ENCODE results near the gene PSEN1.
A peak's percentile ranks its signal among the peaks of the same experiment; 100 is the strongest.
"Not testable (repeated sequence)": the region's sequence is repeated elsewhere in the genome, so short reads cannot be mapped to it uniquely, and the experiment has no call there.

The PSEN1 gene

DNA sequence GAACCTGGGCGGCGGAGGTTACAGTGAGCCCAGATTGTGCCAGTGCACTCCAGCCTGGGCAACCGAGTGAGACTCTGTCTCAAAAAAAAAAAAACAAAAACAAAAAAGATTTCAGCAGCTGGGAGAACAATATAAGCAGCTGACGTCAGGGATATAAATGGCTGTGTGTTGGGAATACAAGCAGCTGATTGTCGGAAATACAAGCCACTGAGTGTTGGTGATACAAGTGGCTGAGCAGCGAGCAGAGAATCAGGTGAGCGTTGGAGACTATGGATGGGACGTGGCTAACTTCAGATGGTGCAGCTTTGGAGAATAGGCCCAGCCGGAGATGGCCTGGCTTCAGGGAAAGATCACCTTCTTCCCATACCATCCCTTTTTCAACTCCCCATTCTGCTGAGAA, 32.0 kb downstream of the PSEN1 start:
- DNase-seq: no peak

DNA sequence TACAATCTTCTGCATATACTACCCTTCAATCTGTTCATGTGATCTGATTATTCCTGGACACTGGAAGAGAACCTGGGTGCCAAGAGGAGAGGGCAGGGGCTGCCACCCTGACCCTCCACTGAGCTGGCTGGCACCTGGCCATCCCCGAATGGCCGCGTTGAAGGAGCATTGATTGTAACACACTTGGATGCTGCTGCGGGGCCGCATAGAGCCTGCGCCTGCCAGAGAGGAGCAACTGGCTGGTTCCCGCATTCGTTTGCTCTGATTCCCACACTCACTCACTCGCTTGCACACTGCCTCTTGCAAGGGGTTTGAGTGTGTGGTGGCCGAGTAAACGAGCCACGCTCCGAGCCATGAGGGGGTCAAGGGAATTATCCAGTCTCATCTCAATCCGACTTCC, 32.4 kb downstream of the PSEN1 start:
- no peak for DNase-seq

DNA sequence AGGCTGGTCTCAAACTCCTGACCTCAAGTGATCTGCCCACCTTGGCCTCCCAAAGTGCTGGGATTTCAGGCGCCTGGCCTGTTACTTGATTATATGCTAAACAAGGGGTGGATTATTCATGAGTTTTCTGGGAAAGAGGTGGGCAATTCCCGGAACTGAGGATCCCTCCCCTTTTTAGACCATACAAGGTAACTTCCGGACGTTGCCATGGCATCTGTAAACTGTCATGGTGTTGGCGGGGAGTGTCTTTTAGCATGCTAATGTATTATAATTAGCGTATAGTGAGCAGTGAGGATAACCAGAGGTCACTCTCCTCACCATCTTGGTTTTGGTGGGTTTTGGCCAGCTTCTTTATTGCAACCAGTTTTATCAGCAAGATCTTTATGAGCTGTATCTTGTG, 33.5 kb downstream of the PSEN1 start:
- DNase-seq: not testable (repeated sequence)

DNA sequence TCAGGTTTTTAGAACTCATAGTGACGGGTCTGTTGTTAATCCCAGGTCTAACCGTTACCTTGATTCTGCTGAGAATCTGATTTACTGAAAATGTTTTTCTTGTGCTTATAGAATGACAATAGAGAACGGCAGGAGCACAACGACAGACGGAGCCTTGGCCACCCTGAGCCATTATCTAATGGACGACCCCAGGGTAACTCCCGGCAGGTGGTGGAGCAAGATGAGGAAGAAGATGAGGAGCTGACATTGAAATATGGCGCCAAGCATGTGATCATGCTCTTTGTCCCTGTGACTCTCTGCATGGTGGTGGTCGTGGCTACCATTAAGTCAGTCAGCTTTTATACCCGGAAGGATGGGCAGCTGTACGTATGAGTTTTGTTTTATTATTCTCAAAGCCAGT, 34.4 kb downstream of the PSEN1 start:
- DNase-seq: no peak

DNA sequence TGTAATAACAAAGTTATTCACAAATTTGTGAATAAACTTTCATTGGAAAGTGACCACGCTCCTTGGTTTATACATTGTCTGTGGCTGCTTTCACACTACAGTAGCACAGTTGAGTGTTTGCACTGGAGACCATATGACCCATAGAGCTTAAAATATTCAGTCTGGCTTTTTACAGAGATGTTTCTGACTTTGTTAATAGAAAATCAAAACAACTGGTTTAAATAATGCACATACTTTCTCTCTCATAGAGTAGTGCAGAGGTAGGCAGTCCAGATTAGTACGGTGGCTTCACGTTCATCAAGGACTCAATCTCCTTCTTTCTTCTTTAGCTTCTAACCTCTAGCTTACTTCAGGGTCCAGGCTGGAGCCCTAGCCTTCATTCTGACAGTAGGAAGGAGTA, 36.2 kb downstream of the PSEN1 start:
- no peak for DNase-seq

DNA sequence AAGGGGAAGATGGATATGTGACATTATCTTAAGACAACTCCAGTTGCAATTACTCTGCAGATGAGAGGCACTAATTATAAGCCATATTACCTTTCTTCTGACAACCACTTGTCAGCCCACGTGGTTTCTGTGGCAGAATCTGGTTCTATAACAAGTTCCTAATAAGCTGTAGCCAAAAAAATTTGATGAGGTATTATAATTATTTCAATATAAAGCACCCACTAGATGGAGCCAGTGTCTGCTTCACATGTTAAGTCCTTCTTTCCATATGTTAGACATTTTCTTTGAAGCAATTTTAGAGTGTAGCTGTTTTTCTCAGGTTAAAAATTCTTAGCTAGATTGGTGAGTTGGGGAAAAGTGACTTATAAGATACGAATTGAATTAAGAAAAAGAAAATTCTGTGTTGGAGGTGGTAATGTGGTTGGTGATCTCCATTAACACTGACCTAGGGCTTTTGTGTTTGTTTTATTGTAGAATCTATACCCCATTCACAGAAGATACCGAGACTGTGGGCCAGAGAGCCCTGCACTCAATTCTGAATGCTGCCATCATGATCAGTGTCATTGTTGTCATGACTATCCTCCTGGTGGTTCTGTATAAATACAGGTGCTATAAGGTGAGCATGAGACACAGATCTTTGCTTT, 36.9 kb downstream of the PSEN1 start:
- peak; percentile 7 to 62 (median 11) for DNase-seq

DNA sequence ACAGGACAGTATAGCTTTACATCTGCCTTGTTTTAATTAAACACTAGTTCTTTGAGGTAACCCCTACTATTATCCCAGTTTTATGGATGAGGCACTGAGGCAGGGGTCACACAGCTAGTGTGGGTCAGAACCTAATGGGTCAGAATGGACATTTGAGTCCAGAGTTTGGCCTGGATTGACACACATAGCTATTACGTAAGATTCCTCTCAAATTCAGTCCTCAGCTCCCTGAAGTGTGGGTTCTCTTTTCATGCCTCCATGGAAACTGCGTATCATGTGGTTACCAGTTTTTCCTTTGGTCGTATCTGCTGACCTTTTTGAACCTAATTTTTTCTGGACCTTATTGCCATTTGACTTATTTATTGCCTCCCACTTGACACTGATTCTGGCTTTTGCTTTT, 40.4 kb downstream of the PSEN1 start:
- DNase-seq: no peak

GRCh38 chr14:73180385-73180805, 44.1 kb downstream of the PSEN1 start:
- no peak for DNase-seq

DNA sequence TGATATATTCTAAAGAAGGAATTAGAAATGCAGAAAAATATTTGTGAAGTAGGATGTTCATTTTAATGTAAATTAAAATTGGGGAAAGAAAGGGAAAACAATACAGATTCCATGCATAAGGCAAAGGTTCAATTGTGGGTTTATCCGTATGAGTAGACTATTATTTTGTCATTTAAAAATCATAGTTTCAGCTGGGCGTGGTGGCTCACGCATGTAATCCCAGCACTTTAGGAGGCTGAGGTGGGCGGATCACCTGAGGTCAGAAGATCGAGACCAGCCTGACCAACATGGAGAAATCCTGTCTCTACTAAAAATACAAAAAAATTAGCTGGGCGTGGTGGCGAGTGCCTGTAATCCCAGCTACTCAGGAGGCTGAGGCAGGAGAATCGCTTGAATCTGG, 44.7 kb downstream of the PSEN1 start:
- not testable (repeated sequence) for DNase-seq

GRCh38 chr14:73188501-73188911, 52.2 kb downstream of the PSEN1 start:
- no peak for DNase-seq

DNA sequence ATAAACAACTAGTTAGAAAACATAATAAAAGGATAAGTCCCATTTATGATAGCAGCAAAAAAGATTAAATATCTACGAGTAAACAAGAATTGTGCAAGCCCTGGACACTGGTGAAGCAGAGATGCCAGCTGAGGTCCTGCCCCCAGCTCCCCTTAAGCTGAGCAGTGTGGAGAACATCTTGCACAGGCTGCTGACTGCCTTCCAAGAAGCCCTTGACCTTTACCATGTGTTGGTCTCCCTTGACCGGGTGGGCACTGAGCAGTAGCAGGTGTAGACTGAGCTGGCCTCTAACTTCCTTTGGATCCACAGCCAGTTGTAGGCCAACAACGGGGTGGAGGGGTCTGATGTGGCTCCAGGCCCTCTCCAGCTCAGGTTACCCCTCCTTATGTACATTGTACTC, 53.3 kb downstream of the PSEN1 start:
- DNase-seq: no peak

GRCh38 chr14:73191441-73191840, 55.1 kb downstream of the PSEN1 start:
- DNase-seq: no peak

- not testable (repeated sequence) for DNase-seq
Observed at GRCh38 chr14:73194306-73194705, 58.0 kb downstream of the PSEN1 start.

DNA sequence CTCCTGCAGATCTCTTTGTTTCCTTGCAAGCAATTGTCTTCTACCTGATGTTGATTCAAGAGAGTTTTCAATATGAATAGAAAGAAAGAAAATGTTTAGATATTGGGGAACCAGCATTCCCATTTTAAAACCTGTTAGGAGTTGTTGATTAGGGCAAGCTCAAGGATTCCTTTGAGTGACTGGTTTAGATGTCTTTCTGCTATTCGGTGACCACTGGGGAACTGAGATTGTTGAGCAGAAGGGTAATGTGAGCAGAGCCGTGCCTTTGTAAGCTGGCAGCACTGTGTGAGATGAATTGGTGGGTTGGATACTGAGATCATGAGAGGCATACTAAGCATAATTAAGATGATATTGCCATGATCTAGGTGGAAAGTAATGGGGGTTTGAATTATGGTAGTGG, 61.9 kb downstream of the PSEN1 start:
- no peak for DNase-seq

DNA sequence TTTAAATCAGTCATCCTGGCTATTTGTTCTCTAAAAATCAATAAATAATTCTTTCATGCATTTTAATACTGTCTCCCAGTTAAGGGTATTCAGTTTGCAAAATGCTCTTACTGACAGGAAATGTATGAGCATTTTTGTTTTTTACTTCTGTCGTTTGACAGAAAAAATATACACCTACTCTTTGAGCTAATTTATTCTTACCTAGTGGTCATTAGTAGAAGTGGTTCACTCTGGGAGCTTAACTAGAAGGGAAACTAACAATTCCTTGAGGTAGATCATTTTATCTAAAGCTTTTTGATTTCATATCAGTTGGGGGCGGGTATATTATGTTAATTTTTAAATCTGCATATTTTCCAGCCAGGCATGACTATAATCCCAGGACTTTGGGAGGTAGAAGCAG, 67.2 kb downstream of the PSEN1 start:
- no peak for DNase-seq

- DNase-seq: no peak
Observed at GRCh38 chr14:73207615-73208014, 71.3 kb downstream of the PSEN1 start.

- no peak for DNase-seq
Observed at GRCh38 chr14:73208390-73208789, 72.1 kb downstream of the PSEN1 start.

GRCh38 chr14:73208846-73209245, 72.5 kb downstream of the PSEN1 start:
- no peak for DNase-seq

DNA sequence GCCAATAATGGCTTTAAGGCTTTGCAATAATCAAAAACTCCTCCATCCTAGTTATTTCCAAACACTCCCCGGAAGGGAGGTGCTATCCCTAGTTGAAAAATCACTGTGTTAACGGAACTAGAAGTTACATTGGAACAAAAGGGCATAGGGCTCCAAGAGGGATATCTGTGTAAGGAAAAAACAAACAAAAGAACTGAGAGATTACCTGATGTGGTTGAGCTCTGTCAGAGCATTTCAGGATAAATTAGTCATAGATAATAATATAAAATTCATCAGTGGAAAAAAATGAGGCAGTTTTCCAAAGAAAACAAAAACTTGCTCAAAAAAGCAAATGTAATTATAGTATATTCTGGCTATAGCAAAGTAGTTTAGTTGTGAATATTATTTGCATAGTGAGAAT, 73.6 kb downstream of the PSEN1 start:
- no peak for DNase-seq

DNA sequence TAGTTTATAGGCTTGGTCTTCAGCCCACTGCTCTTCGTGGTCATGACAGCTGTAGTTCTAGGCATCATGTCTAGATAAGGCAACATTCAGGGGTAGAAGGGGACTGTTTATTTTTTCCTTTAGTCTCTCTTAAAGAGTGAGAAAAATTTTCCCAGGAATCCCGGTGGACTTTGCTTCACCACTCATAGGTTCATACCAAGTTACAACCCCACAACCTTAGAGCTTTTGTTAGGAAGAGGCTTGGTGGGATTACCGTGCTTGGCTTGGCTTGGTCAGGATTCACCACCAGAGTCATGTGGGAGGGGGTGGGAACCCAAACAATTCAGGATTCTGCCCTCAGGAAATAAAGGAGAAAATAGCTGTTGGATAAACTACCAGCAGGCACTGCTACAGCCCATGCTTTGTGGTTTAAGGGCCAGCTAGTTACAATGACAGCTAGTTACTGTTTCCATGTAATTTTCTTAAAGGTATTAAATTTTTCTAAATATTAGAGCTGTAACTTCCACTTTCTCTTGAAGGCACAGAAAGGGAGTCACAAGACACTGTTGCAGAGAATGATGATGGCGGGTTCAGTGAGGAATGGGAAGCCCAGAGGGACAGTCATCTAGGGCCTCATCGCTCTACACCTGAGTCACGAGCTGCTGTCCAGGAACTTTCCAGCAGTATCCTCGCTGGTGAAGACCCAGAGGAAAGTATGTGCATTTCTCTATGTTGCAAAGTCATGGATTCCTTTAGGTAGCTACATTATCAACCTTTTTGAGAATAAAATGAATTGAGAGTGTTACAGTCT, 75.1 kb downstream of the PSEN1 start:
- DNase-seq: no peak

- DNase-seq: no peak
Observed at GRCh38 chr14:73216030-73216429, 79.7 kb downstream of the PSEN1 start.

DNA sequence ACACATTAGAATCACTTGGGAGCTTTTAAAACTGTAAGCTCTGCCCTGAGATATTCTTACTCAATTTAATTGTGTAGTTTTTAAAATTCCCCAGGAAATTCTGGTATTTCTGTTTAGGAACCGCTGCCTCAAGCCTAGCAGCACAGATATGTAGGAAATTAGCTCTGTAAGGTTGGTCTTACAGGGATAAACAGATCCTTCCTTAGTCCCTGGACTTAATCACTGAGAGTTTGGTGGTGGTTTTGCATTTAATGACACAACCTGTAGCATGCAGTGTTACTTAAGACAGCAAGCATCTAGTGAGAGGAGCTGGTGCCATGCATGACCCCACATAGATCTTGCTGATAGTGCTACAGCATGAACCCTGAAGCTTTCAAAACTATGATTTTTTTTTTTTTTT, 81.1 kb downstream of the PSEN1 start:
- no peak for DNase-seq

DNA sequence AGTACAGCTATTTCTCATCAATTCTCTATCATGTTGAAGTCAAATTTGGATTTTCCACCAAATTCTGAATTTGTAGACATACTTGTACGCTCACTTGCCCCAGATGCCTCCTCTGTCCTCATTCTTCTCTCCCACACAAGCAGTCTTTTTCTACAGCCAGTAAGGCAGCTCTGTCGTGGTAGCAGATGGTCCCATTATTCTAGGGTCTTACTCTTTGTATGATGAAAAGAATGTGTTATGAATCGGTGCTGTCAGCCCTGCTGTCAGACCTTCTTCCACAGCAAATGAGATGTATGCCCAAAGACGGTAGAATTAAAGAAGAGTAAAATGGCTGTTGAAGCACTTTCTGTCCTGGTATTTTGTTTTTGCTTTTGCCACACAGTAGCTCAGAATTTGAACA, 83.8 kb downstream of the PSEN1 start:
- no peak for DNase-seq

GRCh38 chr14:73220634-73221033, 84.3 kb downstream of the PSEN1 start:
- DNase-seq: no peak

DNA sequence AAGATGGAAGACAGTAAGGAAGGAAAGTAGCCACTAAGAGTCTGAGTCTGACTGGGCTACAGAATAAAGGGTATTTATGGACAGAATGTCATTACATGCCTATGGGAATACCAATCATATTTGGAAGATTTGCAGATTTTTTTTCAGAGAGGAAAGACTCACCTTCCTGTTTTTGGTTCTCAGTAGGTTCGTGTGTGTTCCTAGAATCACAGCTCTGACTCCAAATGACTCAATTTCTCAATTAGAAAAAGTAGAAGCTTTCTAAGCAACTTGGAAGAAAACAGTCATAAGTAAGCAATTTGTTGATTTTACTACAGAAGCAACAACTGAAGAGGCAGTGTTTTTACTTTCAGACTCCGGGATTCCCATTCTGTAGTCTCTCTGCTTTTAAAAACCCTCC, 85.6 kb downstream of the PSEN1 start:
- DNase-seq: no peak
